Stimulated activated naive CD4-positive, alpha-beta T cell (primary cell): ENCODE data around the gene RGP1.
A peak's percentile ranks its signal among the peaks of the same experiment; 100 is the strongest.

Experiments
- DNase-seq, 6 experiments: peaks; one replicate each; lab custom pipeline; 2025; lab: John Stamatoyannopoulos, UW

RGP1 gene

DNA sequence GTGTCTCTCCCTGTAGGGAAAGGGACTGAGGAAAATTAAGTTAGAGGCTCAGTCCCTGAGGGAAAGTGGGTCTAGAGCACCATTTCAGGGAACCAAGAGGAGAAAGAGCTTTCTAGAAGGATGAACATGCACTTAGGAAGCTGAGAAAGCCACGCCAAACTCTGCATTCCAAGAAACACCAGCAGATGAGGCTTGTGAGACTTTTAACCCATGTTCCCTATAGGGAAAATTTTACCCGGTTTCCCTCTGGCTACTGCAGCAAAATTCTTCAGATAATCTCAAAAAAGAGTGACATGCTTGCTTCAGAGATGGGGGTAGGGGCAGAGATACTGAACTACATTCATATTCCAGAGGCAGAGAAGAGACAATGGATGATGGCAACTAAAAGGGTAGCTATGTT, 25.7 kb upstream of the RGP1 start:
- no peak for DNase-seq

DNA sequence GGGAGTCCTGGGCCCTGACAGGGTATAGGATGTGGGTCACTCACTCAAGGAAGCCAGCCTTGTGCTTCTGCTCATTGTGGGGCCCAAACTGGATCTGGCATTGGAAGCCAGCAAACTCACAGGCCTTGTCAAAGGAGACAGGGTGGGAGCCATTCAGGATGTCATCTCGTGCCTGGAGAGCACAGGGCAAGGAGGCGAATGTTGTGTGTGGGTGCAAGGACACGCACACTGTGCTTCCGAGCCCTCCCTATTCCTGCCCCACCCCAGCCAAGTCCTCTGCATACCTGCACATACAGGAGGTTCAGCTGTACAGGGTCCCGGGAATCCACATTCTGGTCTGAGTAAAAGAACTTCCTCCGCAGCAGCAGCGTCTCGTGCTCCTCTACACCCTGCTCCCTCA, 25.2 kb upstream of the RGP1 start:
- DNase-seq: no peak

DNA sequence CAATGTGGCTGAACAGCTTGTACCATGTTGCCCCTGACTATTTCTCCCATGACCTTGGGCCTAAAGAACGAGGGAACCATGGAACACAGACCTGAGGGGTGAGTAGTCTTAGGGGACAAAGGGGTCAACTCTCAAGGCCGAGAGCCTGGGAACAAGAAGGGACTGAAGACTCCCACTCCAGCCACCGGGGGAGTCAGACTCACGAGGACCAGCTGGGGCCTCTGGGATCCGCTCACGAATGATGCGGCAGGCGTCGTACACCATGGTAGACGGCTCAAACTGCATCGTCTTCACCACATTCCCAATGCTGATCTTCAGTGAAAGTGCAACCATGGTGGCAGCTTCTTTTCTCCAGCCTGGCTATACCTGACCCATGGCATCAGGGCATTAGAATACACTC, 23.7 kb upstream of the RGP1 start:
- DNase-seq: no peak

GRCh38 chr9:35726931-35727330, 22.2 kb upstream of the RGP1 start:
- peak; percentile 11 to 55 (median 24) for DNase-seq

- no peak for DNase-seq
These were observed 21.4 kb upstream of the RGP1 start for GRCh38 chr9:35727676-35728040.

- DNase-seq: peak in 2 of 6 experiments; percentile 16 to 32
These were observed 20.8 kb upstream of the RGP1 start for GRCh38 chr9:35728041-35728971.

- no peak for DNase-seq
These were observed 20.0 kb upstream of the RGP1 start for GRCh38 chr9:35729101-35729500.

GRCh38 chr9:35729700-35730485, 19.2 kb upstream of the RGP1 start:
- DNase-seq: peak in 1 of 6 experiments; percentile 13

GRCh38 chr9:35730486-35730854, 18.6 kb upstream of the RGP1 start:
- DNase-seq: no peak

- peak in 2 of 6 experiments; percentile 42 to 43 for DNase-seq
These were observed 17.5 kb upstream of the RGP1 start for GRCh38 chr9:35731415-35732184.

DNA sequence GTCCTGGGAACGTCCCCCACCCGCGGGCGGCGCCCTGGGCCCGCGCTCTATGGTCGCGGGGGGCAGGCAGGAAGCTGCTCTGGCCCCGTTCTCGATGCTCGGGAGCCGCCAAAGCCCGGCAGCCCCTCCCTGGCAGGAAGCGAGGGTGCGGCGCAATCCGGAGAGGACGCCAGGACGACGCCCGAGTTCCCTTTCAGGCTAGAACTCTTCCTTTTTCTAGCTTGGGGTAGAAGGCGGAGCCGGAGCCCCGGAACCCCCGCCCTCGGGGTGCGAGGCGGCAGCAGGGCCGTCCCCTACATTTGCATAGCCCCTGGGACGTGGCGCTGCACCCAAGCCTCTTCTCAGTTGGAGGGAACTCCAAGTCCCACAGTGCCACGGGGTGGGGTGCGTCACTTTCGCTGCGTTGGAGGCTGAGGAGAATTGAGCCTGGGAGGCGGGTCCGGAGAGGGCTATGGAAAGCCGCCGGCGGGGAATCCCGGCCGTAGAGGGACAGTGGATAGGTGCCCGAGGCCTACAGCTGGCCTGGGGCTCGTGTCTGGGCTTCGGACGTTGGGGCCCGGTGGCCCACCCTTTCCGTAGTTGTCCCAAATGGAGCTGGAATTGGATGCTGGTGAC, 16.8 kb upstream of the RGP1 start, which contains the start of the genes CREB3 and TLN1:
Gene CREB3, plus strand, starts transcription at position 482 of the 615 bp plus-strand sequence. Its CDS starts 107 bp downstream, at position 589.
Gene TLN1, minus strand, starts transcription at position 11 of the 615 bp plus-strand sequence. CDS start 6,501 bp downstream, outside the sequence.
- peak; percentile 88 to 97 (median 94) for DNase-seq

GRCh38 chr9:35732800-35733541, 16.1 kb upstream of the RGP1 start:
- peak in 2 of 6 experiments; percentile 16 for DNase-seq

- no peak for DNase-seq
These were observed 15.0 kb upstream of the RGP1 start for GRCh38 chr9:35734096-35734495.

- DNase-seq: peak; percentile 30 to 72 (median 58)
These were observed 12.9 kb upstream of the RGP1 start for GRCh38 chr9:35736201-35736633.

DNA sequence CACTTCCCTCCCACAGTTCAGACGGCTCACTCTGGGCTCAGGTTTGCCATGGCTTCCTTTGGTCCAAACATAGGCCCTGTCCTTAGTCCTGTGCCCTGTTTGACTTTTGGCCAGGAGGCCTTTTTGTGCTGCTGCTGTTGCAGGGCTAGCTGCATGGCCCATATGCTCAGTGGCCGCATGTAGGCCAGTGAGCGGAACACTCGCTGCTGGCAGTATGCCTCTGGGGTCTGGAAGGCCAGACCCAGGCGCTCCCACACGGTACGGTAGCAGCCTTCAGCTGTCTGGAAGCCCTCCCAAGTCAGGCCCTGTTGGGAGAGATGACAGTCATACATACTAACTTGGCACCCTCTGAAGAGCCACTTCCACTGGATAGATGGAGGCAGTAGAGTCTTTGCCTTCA, 11.9 kb upstream of the RGP1 start:
- no peak for DNase-seq

GRCh38 chr9:35738186-35738585, 10.9 kb upstream of the RGP1 start:
- no peak for DNase-seq

DNA sequence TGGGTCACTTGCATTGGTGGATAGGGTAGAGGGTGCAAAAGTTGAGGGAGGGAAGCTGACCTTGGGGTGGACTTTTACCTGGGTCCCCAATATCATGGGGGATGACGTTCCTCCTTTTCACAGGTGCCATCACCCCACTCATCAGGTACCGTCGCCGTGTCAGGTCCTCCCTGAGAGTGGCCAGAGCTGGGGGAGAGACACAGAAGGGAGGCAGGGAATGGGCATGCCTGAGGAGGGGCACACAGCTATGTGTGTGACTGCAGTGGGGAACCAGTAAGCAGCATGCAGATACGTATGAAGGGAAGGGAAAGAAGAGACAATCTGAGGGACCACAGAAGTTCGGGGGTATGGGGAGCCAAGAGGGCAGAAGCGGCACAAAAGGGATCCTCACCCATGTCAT, 10.2 kb upstream of the RGP1 start:
- no peak for DNase-seq

GRCh38 chr9:35740243-35740642, 8.8 kb upstream of the RGP1 start:
- no peak for DNase-seq

DNA sequence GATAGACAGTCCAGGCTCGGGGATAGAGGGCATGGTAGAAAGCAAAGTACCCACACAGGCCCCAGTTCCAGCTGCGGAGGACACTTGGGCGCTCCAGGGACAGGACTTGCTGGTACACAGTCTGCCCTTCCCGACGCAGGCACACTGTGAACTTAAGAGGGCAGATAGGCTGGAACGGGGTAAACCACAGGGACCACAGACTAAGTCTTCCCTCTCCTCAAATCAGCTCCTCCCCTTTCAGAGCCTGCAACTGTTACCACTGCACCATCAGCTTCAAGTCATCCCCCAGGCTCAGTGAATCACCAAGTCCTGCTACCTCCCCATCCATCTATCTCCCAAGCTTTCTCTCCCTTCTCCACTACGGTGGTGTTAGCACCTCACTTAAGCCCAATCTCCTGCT, 7.3 kb upstream of the RGP1 start:
- DNase-seq: no peak

DNA sequence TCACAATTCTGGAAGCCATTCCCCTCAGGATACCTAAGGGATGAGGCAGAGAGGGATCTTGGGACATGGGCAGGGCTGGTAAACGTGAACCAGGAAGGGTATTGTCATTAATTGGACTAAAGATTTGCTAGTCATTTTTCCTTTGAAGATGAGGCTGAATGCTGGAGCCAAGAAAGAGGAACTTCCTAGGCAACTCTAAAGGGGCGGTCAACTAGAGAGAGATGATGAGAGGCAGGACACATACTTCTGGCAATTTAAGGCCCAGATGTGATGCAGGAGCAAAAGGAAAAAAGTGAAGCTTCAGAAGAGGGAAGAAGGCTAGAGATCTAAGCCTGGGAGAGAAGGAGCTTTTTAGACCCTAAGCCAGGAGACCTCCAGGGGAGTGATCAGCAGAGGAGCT, 5.6 kb upstream of the RGP1 start:
- no peak for DNase-seq
